ENCODE measurements around the gene GNG12.
"Not testable (repeated sequence)": the region's sequence is repeated elsewhere in the genome, so short reads cannot be mapped to it uniquely, and the experiment has no call there.

The GNG12 gene

GRCh38 chr1:67685067-67685557 is 148.2 kb downstream of the GNG12 start, which contains the start of gene GADD45A:
Gene GADD45A (plus strand): TSS chr1:67685201. CDS start chr1:67685495, 294 bp downstream.
- peak; percentile 81 to 99 (median 97) for DNase-seq

GRCh38 chr1:67684526-67685066 is 148.7 kb downstream of the GNG12 start:
- DNase-seq: peak in 1 of 56 donors; percentile 23

GRCh38 chr1:67683766-67684525 is 149.3 kb downstream of the GNG12 start:
- peak in 13 of 56 donors; percentile 1 to 44 (median 10) for DNase-seq

- no peak for DNase-seq
Observed at GRCh38 chr1:67683316-67683715, 150.0 kb downstream of the GNG12 start.

GRCh38 chr1:67682659-67683197 is 150.5 kb downstream of the GNG12 start:
- DNase-seq: no peak

- no peak for DNase-seq
Observed at GRCh38 chr1:67680486-67680885, 152.8 kb downstream of the GNG12 start.

- no peak for DNase-seq
Observed at GRCh38 chr1:67679691-67680090, 153.6 kb downstream of the GNG12 start.

GRCh38 chr1:67677930-67678329 is 155.3 kb downstream of the GNG12 start:
- no peak for DNase-seq

GRCh38 chr1:67677408-67677807 is 155.9 kb downstream of the GNG12 start:
- DNase-seq: no peak

GRCh38 chr1:67676946-67677345 is 156.3 kb downstream of the GNG12 start:
- DNase-seq: no peak

- no peak for DNase-seq
Observed at GRCh38 chr1:67676287-67676686, 157.0 kb downstream of the GNG12 start.

GRCh38 chr1:67675800-67676199 is 157.5 kb downstream of the GNG12 start:
- no peak for DNase-seq

- DNase-seq: peak in 1 of 56 donors; percentile 1
Observed at GRCh38 chr1:67674260-67675011, 158.8 kb downstream of the GNG12 start.

- no peak for DNase-seq
Observed at GRCh38 chr1:67673468-67674201, 159.6 kb downstream of the GNG12 start.

GRCh38 chr1:67672260-67672803 is 160.9 kb downstream of the GNG12 start:
- DNase-seq: no peak

GRCh38 chr1:67668660-67669059 is 164.6 kb downstream of the GNG12 start:
- no peak for DNase-seq

GRCh38 chr1:67666636-67667035 is 166.6 kb downstream of the GNG12 start:
- no peak for DNase-seq

GRCh38 chr1:67665307-67665706 is 168.0 kb downstream of the GNG12 start:
- DNase-seq: not testable (repeated sequence)

GRCh38 chr1:67664048-67664447 is 169.2 kb downstream of the GNG12 start:
- no peak for DNase-seq

- no peak for DNase-seq
Observed at GRCh38 chr1:67662884-67663283, 170.4 kb downstream of the GNG12 start.

- no peak for DNase-seq
Observed at GRCh38 chr1:67659229-67659628, 174.0 kb downstream of the GNG12 start.
